Measurements from ENCODE around the gene DEFB112.
A peak's percentile ranks its signal among the peaks of the same experiment; 100 is the strongest.

The DEFB112 gene

GRCh38 chr6:50049829-50050228, at the start of gene DEFB112:
Gene DEFB112, minus strand, starts transcription at chr6:50049929. Its CDS starts 60 bp downstream, at chr6:50049869.
- no peak for DNase-seq (ENCODE audit: low spot score)

DNA sequence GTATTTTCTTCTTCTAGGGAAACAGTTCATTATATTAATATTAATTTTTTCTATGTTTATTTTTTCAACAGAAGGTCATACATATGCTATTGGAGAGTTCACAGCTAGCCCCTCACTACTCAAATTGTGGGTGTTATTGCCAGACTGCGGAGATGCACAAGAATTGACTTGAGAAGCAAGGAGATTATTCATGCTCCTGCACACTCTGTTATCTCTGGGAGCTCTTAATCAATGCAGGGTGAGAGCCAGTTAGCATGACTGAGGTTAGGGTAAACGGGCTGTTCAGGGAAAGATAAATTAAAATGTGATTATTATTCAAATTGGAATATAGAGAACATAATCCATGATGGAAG, 48.9 kb upstream of the DEFB112 start:
- no peak for DNase-seq (ENCODE audit: low spot score)

DNA sequence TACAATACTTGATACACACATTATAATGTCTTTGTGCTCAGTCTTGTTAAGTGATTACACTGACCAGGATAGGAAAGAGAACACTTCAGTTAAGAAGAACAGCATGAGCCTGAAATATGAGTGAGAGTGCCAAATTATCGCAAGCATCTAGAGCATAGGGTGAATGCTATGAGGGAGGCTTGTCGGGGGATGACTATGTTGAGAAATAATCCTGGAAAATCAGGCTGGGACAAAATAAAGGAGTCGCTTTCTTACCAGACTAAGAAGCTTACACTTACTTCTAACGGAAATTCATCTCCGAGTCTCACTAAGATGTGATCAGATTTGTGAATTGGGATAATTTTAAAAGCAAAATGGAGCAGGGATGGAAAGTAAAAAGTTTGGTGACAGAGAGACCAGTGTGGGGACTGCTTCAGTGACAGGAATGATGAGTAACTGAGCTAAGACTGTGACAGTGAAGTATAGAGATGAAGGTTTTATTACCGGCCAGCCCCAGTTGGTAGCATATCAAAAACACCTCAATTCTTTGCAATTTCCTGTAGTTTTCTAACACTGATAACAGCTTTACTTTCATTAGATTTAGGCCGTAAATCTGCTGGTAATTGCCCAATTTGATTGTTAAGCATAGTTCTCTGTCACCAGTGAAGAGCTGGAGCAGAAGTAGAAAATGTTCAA, 48.4 kb upstream of the DEFB112 start:
- no peak for DNase-seq (ENCODE audit: low spot score)

GRCh38 chr6:50096296-50096695, 46.6 kb upstream of the DEFB112 start:
- DNase-seq (ENCODE audit: low spot score), result no peak

GRCh38 chr6:50093938-50094272, 44.2 kb upstream of the DEFB112 start:
- no peak for DNase-seq (ENCODE audit: low spot score)

GRCh38 chr6:50093116-50093937, 43.6 kb upstream of the DEFB112 start:
- no peak for DNase-seq (ENCODE audit: low spot score)

DNA sequence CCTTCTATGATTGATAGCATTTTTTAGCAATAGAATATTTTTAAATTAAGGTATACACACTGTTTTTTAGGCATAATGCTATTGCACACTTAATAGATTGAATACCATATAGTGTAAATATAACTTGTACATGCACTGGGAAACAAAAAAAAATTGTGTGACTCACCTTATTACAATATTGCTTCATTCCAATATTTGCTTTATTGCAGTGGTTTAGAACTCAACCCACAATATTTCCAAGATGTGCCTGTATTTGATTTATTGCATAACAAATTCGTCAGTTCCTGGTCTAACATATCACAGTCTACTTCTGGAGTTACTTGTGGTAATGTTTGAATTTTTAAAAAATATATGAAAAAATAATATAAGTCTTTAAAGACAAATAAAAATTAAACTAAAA, 41.9 kb upstream of the DEFB112 start:
- no peak for DNase-seq (ENCODE audit: low spot score)

GRCh38 chr6:50089911-50090310, 40.2 kb upstream of the DEFB112 start:
- DNase-seq (ENCODE audit: low spot score), result no peak

DNA sequence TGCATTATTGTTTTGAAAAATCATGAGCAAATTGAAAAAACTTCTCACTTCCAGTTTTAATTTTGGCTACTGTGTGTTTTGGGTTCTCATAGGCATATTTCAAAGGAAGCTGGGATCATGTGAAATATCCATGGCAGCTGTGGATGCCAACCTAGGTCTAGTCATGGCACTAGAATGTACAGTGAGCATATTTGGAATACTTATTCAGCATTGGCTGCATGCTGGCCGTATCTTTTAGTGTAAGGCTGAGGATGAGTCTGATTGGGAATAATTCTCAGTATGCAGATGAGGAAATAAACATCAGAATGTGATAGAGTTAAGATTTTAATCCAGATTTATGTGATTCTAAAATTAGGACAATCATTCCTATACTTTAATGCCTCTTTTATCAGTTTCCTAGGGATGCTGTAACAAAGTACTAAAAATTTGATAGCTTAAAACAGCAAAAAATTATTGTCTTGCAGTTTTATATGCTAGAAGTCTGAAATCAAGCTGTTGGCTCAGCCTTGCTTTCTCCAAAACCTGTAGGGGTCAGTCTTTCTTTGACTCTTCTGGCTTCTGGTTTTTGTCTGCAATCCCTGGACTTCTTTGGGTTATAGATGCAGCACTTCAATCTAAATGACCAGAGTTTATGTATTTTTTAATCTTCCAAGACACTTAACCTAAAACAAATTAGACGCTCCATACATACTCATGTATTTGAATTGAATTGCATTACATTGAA, 37.7 kb upstream of the DEFB112 start:
- no peak for DNase-seq (ENCODE audit: low spot score)

DNA sequence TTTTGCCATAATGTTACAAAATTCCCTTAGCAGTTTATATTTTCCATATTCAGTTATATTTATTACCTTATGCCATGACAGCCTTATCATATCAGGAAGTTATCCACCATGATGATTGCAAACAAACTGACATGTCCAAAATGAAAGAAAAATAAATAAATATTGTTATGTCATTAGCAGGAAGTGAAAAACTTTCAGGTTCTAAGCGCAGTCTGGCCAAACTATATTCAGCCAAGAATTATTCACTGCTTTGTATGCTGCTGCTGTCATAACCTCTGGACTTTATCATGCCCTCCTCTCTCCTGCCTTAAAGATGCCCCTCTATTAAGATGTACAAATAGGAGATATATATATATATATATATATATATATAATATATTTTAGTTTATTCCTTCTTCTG, 27.7 kb upstream of the DEFB112 start:
- no peak for DNase-seq (ENCODE audit: low spot score)

GRCh38 chr6:50076431-50076830, 26.7 kb upstream of the DEFB112 start:
- DNase-seq (ENCODE audit: low spot score), result no peak

DNA sequence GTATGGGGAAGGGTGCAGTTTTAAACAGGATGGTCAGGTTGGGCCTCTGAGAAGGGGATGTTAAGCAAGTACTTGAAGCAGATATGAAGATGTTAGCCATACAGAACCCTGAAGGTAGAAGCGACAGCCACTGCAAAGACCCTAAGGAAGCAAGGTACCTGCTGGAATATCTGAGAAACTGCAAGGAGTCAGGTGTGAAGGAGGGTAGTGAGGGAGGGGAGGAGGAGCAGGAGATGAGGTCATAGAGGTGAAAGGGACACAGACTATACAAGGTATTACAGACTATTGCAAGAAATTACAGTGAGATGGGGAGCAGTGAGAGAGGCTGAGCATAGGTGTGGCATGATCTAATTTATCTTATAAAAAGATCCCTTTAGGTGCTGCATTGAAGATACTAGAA, 22.2 kb upstream of the DEFB112 start:
- no peak for DNase-seq (ENCODE audit: low spot score)

- DNase-seq (ENCODE audit: low spot score), result no peak
These were observed 20.4 kb upstream of the DEFB112 start for GRCh38 chr6:50070101-50070500.

GRCh38 chr6:50062051-50062450, 12.3 kb upstream of the DEFB112 start:
- peak; percentile 41 for DNase-seq (ENCODE audit: low spot score)

DNA sequence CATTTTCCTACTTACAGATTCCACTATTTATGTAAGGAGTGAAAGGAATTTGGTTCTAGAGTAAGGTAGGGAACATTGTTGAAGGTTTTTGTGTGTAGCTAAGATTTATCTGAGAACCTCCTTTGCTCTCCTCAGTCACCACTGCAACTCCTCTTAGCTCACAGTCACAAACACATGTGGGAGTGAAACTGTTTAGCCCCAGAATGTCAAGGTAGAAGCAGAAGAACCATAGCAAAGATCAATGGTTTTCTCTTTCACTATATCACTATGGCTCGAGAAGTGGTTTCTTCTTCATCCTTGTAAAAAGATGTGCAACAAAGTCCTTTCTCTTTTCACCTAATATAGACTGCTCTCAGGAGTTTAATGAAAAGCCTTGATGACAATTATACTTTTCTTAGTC, 6.5 kb upstream of the DEFB112 start:
- DNase-seq (ENCODE audit: low spot score), result no peak

GRCh38 chr6:50047026-50047425, 2.7 kb downstream of the DEFB112 start:
- no peak for DNase-seq (ENCODE audit: low spot score)

- DNase-seq (ENCODE audit: low spot score), result peak; percentile 7
These were observed 18.8 kb downstream of the DEFB112 start for GRCh38 chr6:50030777-50031562.

GRCh38 chr6:50030350-50030749, 19.4 kb downstream of the DEFB112 start:
- no peak for DNase-seq (ENCODE audit: low spot score)

DNA sequence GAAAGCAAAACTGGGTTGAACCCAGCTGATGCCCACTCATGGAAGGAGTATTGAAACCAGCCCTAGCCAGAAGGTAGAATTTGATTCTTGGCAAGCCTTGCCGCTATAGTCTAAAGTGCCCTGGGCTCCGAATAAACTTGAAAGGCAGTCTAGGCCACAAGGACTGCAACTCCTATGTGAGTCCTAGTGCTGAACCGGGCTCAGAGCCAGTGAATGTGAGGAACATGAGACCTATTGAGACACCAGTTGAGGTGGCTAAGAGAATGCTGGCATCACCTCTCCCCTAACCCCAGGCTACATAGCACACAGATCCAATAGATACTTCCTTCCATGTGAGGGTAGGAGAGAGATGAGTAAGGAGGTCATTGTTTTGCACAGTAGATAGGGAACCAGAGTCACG, 24.5 kb downstream of the DEFB112 start:
- no peak for DNase-seq (ENCODE audit: low spot score)

DNA sequence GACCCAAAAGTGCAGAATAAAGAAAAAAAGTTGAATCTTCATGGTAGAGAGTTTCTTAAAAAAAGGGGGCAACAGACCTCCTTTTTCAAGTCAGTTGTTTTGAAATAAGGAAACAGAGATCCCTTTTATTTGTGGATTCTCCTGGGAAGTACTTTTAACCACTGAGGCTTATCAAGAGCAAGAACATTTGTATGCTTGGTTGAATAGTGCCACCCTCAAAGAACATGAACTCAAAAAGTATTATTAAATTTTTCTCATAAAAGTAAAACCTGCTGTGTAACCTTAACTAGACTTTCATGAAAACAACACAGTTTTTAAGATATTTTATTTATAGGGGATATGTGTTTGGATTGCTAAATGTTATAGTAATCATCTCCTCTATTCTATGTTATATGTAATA, 27.8 kb downstream of the DEFB112 start, which contains the start of gene DEFB110:
Gene DEFB110, minus strand, starts transcription at position 101 of the 400 bp plus-strand sequence. Its CDS starts 59 bp downstream, at position 42.
- DNase-seq (ENCODE audit: low spot score), result no peak

DNA sequence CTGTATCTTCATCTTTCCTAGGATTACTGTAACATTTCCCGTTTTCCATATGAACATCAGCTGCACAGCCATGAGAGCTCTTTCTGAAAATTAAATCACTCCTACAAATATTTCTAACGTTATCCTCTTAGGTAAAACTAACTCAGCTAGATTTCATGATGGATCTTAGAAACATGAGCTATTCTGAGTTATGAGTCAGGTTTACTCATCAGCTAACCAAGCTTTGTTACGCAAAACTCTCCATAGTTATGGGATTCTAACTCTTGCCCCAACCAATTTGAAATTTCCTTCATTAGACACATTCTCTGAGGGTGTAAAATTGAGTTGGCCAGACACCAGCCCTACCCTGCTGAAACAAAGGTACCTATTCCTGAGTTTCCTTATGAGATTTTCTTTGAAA, 41.9 kb downstream of the DEFB112 start:
- DNase-seq (ENCODE audit: low spot score), result no peak

DNA sequence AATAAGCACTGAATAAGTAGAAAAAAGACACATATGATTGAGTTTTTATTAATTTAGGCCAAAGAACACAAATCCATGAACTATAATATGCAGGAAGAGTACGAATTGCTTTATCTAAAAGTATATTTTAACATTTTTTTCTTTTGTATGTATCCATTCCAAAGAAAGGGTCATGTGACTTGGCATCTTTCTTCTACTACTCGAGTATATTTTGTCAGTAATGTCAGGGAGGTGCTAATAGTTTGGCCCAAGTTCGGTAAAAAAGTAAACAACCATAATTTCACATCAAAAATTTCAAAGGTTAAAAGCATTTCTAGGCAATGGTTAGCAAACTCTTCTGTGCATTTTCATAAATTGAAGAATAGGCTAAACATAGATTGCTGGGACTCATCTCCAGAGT, 46.6 kb downstream of the DEFB112 start:
- DNase-seq (ENCODE audit: low spot score), result no peak

All from NAMALWA (cell line).